Measurements from ENCODE around the gene DYNC1LI1.

GRCh38 chr3:32616267-32616962, 45.8 kb upstream of the DYNC1LI1 start:
- no peak for TF ChIP-seq POLR2A (IDR thresholded peaks at IDR 0.05)
- TF ChIP-seq, protein P1, sequence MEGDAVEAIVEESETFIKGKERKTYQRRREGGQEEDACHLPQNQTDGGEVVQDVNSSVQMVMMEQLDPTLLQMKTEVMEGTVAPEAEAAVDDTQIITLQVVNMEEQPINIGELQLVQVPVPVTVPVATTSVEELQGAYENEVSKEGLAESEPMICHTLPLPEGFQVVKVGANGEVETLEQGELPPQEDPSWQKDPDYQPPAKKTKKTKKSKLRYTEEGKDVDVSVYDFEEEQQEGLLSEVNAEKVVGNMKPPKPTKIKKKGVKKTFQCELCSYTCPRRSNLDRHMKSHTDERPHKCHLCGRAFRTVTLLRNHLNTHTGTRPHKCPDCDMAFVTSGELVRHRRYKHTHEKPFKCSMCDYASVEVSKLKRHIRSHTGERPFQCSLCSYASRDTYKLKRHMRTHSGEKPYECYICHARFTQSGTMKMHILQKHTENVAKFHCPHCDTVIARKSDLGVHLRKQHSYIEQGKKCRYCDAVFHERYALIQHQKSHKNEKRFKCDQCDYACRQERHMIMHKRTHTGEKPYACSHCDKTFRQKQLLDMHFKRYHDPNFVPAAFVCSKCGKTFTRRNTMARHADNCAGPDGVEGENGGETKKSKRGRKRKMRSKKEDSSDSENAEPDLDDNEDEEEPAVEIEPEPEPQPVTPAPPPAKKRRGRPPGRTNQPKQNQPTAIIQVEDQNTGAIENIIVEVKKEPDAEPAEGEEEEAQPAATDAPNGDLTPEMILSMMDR (IDR thresholded peaks at IDR 0.05 in 4 of 5, conservative IDR thresholded peaks at IDR 0.05 in 1 of 5) = no peak

Measured in gastrocnemius medialis (tissue), 4 donors.